T47D (cell line): ENCODE measurements around the gene GCLM.
"Not testable (repeated sequence)": the region's sequence is repeated elsewhere in the genome, so short reads cannot be mapped to it uniquely, and the experiment has no call there.

Source experiments
- DNase-seq, 2 experiments: peaks; one replicate each; pipeline versions ENCODE4 v3.0.0 to v3.0.0-alpha.2; 2011 to 2012; ENCODE audit warnings: low read depth in 1 of 2, low spot score in 1 of 2
- JUND ChIP-seq: IDR thresholded peaks from 2 replicates; pipeline ENCODE4 v1.6.1; 2012; ENCODE audit warnings: low read depth
- in situ Hi-C: cut with HindIII; loops from 2 replicates; pipeline ENCODE4 v1.10.0; 2016; ENCODE audit warnings: low sequenced_read_pairs, low pct_unique_long_range_greater_than_20kb

Gene GCLM

GRCh38 chr1:93909146-93910050 lies at the start of gene GCLM:
GCLM (minus strand) TSS chr1:93909430; CDS start chr1:93909163, 267 bp downstream.
- in situ Hi-C loops, result no loop called here
- DNase-seq, result peak; percentile 77 to 93
- no peak for TF ChIP-seq JUND

GRCh38 chr1:93958726-93959100 lies 49.5 kb upstream of the GCLM start:
- in situ Hi-C loops, result no loop called here
- DNase-seq, result no peak
- TF ChIP-seq JUND, result no peak

- DNase-seq, result no peak
- in situ Hi-C loops, result no loop called here
- TF ChIP-seq JUND, result no peak
These were observed 48.9 kb upstream of the GCLM start for GRCh38 chr1:93958032-93958725.

GRCh38 chr1:93955765-93956164 lies 46.5 kb upstream of the GCLM start:
- in situ Hi-C loops, result no loop called here
- TF ChIP-seq JUND, result no peak
- no peak for DNase-seq

- DNase-seq, in situ Hi-C loops: not testable (repeated sequence)
These were observed 37.9 kb upstream of the GCLM start for GRCh38 chr1:93947002-93947686.

- no peak for TF ChIP-seq JUND
- DNase-seq, result peak in 1 of 2 experiments; percentile 61
- in situ Hi-C loops, result no loop called here
These were observed 29.4 kb upstream of the GCLM start for GRCh38 chr1:93938461-93939145.

- no peak for TF ChIP-seq JUND
- DNase-seq, result no peak
- in situ Hi-C loops, result no loop called here
These were observed 28.8 kb upstream of the GCLM start for GRCh38 chr1:93937997-93938396.

GRCh38 chr1:93925206-93925605 lies 16.0 kb upstream of the GCLM start:
- in situ Hi-C loops, result no loop called here
- DNase-seq, result no peak
- no peak for TF ChIP-seq JUND

GRCh38 chr1:93919780-93920179 lies 10.6 kb upstream of the GCLM start:
- in situ Hi-C loops, result no loop called here
- TF ChIP-seq JUND, result no peak
- DNase-seq, result no peak

GRCh38 chr1:93917302-93917701 lies 8.1 kb upstream of the GCLM start:
- TF ChIP-seq JUND, result no peak
- in situ Hi-C loops, result no loop called here
- no peak for DNase-seq

GRCh38 chr1:93910880-93911279 lies 1.6 kb upstream of the GCLM start:
- in situ Hi-C loops, result not testable (repeated sequence)

GRCh38 chr1:93910305-93910704 lies 1.1 kb upstream of the GCLM start:
- TF ChIP-seq JUND, result no peak
- DNase-seq, result no peak
- in situ Hi-C loops, result no loop called here

More at GRCh38 chr1:93910880-93911279, 1.6 kb upstream of the GCLM start:
- DNase-seq, result not testable (repeated sequence)
